A673 (cell line): ENCODE data around the gene SH3GL3. TPM values are rescaled to one million over a fixed set of nuclear protein-coding genes. Genes with fewer than 3 reads are reported as not detected.

ENCODE experiments used
- Bru-seq: library from RNA; stranded (reverse); fragments of 400-500 nt; gene quantifications from one replicate; lab custom pipeline; 2021; lab: Mats Ljungman, UMichigan
- BruChase-seq, 2 experiments: library from RNA; stranded (reverse); fragments of 400-500 nt; gene quantifications; one replicate each; lab custom pipeline; 2021; lab: Mats Ljungman, UMichigan
- BruUV-seq: library from RNA; stranded (reverse); fragments of 400-500 nt; replicated peaks from 2 replicates; lab custom pipeline; 2021; lab: Mats Ljungman, UMichigan
- CTCF ChIA-PET: fragments of 300-600 bp; sonication (Branson Sonifier 250); formaldehyde crosslinking; loops from one replicate; lab custom pipeline; 2022; ENCODE audit warnings: antibody characterized with exemption; lab: Charles Lee
- POLR2A ChIA-PET: fragments of 300-600 bp; sonication (Branson Sonifier 250); formaldehyde crosslinking; loops from one replicate; lab custom pipeline; 2022; ENCODE audit warnings: antibody characterized with exemption; ENCODE audit not compliant: low non-redundant PET; lab: Charles Lee
- DNase-seq: peaks from one replicate; pipeline ENCODE4 v3.0.0-alpha.2; 2015; ENCODE audit warnings: low spot score
- H3K27ac ChIP-seq: fragments of 200-600 bp; sonication (generic); 2 replicates; pipeline ENCODE4 v1.5.1; 2016; ENCODE audit warnings: mixed run types, low read depth, mild to moderate bottlenecking, mixed read lengths, antibody characterized with exemption, low read length; ENCODE audit not compliant: poor library complexity, severe bottlenecking
- H3K27me3 ChIP-seq: fragments of 200-600 bp; sonication (generic); replicated peaks from 2 replicates; pipeline ENCODE4 v1.6.1; 2017; ENCODE audit warnings: mixed run types, low read depth, mild to moderate bottlenecking, mixed read lengths, antibody characterized with exemption, low read length; ENCODE audit not compliant: insufficient read depth, poor library complexity
- H3K36me3 ChIP-seq: fragments of 200-600 bp; sonication (generic); 2 replicates; pipeline ENCODE4 v1.6.1; 2016; ENCODE audit warnings: mixed run types, mild to moderate bottlenecking, mixed read lengths, antibody characterized with exemption, low read length; ENCODE audit not compliant: insufficient read depth, poor library complexity, severe bottlenecking
- H3K4me1 ChIP-seq: fragments of 200-600 bp; sonication (generic); 2 replicates; pipeline ENCODE4 v1.6.1; 2017; ENCODE audit warnings: mixed run types, mild to moderate bottlenecking, mixed read lengths, antibody characterized with exemption, low read length; ENCODE audit not compliant: insufficient read depth, poor library complexity, severe bottlenecking
- H3K4me3 ChIP-seq: fragments of 200-600 bp; sonication (generic); 2 replicates; pipeline ENCODE4 v1.5.1; 2016; ENCODE audit warnings: low read depth, mixed run types, mild to moderate bottlenecking, mixed read lengths, low read length; ENCODE audit not compliant: poor library complexity, severe bottlenecking
- H3K9me3 ChIP-seq: fragments of 200-600 bp; sonication (generic); 2 replicates; pipeline ENCODE4 v1.6.1; 2016; ENCODE audit warnings: mixed run types, low read depth, mild to moderate bottlenecking, mixed read lengths, antibody characterized with exemption, low read length; ENCODE audit not compliant: poor library complexity, severe bottlenecking
- EZH2 ChIP-seq: fragments of 200-600 bp; sonication (generic); IDR thresholded peaks from 2 replicates; pipeline ENCODE4 v1.6.1; 2017; ENCODE audit warnings: borderline replicate concordance, low read depth, mild to moderate bottlenecking, mixed read lengths, antibody characterized with exemption, low read length; ENCODE audit not compliant: poor library complexity, severe bottlenecking
- intact Hi-C: fragments of 100-400 bp; cut with micrococcal nuclease; formaldehyde crosslinking; loops from one replicate; pipeline ENCODE4 v1.10.0; 2022; ENCODE audit not compliant: unreplicated experiment
- long read RNA-seq: library from polyadenylated mRNA; stranded (forward); transcript quantifications from one replicate; pipeline ENCODE4 v2.0.0, GENCODE V29; 2022
- total RNA-seq: library from RNA; stranded (reverse); gene quantifications from 2 replicates; pipeline ENCODE4 v1.2.3, GENCODE V29; 2021
- TF ChIP-seq, protein P1 (sequence below): fragments of 300-800, 200-600 bp; sonication (generic); conservative IDR thresholded peaks from 2 replicates; pipeline ENCODE4 v1.5.1; 2017; ENCODE audit warnings: low read depth, mild to moderate bottlenecking, antibody characterized with exemption, low read length, moderate library complexity, mixed read lengths

SH3GL3 gene
- 25.6 and 32.1 TPM in 2 replicates for total RNA-seq
- Bru-seq, nascent RNA: percentile 82 among the genes with signal in this experiment
- percentile 90 among the genes with signal in this experiment for BruChase-seq, experiment 1, labeled RNA remaining after a 2-hour chase
- BruChase-seq, experiment 2, labeled RNA remaining after a 6-hour chase: percentile 78 among the genes with signal in this experiment
- long read RNA-seq, transcript SH3GL3-205 (9 exons, 1,647 nt): minor isoform, 9 of 125 reads
- long read RNA-seq, transcript SH3GL3-202 (9 exons, 1,806 nt): major isoform, 92 of 125 reads
- long read RNA-seq, partial matches to known transcripts: 3 of 125 reads
- long read RNA-seq, other reads (novel, unspliced or antisense): 21 of 125 reads

DNA sequence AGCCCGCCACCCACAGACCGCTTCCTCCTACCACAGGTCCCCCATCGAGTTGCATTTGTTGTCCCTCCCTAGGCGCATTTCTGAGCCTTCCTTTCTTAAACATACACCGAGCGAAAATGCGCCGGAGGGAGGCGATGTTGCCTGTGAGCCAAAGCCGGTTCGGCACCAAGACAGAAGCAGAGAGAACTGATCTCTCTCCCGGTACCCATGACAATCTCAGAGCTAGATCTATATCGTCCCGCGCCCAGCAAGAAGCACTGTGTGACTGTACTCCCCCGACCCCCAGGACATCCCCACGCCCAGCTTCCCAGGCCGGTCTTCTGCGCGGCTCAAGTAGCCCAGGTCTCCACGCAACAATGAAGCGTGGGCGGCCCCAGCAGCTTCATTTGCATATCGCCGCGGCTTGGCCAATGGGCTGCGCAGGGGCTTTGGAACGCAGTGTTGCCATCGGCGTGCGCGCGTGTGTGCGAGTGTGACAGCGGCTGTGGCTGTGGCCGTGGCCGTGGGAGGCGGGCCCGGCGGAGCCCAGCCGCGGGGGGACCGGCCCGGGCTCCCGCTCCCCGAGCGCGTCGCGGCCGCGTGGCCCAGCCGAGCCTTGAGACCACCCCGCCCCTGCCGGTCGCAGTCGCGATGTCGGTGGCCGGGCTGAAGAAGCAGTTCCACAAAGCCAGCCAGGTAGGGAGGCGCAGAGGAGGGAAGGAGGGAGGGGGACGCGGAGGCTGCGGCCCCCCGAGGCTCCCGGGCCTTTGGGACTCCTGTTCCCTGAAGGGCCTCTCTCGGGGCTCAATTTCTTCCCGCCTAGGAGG is at the start of gene SH3GL3:
TSS of gene SH3GL3 (plus strand) at position 438 of the 806 bp plus-strand sequence. CDS start at position 631, 193 bp downstream.
- no peaks in the 10 kb centered on the region for H3K27me3 ChIP-seq
- TF ChIP-seq, protein P1, sequence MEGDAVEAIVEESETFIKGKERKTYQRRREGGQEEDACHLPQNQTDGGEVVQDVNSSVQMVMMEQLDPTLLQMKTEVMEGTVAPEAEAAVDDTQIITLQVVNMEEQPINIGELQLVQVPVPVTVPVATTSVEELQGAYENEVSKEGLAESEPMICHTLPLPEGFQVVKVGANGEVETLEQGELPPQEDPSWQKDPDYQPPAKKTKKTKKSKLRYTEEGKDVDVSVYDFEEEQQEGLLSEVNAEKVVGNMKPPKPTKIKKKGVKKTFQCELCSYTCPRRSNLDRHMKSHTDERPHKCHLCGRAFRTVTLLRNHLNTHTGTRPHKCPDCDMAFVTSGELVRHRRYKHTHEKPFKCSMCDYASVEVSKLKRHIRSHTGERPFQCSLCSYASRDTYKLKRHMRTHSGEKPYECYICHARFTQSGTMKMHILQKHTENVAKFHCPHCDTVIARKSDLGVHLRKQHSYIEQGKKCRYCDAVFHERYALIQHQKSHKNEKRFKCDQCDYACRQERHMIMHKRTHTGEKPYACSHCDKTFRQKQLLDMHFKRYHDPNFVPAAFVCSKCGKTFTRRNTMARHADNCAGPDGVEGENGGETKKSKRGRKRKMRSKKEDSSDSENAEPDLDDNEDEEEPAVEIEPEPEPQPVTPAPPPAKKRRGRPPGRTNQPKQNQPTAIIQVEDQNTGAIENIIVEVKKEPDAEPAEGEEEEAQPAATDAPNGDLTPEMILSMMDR: peak; percentile 73
- TF ChIP-seq EZH2: no peak
- POLR2A ChIA-PET: interaction anchor here (0.5 to 1.0 kb wide), 2 partner anchors 13 to 111 kb away, joined by 3 to 9 read pairs; no protein-coding TSS in a partner anchor
- H3K9me3 ChIP-seq: no peaks in the 10 kb centered on the region
- intact Hi-C loops: no loop called here
- CTCF ChIA-PET: interaction anchor here (1.0 to 2.3 kb wide), 4 partner anchors 113 to 199 kb away, joined by 3 to 13 read pairs (median 6); no protein-coding TSS in a partner anchor
- no TSS peak for BruUV-seq
- H3K36me3 ChIP-seq: no peaks in the 10 kb centered on the region
- peak within 1 kb of the TSS; percentile 63 for H3K4me3 ChIP-seq
- DNase-seq: peak; percentile 93
- peaks cover 4% of the 10 kb centered on the region for H3K4me1 ChIP-seq
- peak within 1 kb of the TSS; percentile 54 for H3K27ac ChIP-seq

DNA sequence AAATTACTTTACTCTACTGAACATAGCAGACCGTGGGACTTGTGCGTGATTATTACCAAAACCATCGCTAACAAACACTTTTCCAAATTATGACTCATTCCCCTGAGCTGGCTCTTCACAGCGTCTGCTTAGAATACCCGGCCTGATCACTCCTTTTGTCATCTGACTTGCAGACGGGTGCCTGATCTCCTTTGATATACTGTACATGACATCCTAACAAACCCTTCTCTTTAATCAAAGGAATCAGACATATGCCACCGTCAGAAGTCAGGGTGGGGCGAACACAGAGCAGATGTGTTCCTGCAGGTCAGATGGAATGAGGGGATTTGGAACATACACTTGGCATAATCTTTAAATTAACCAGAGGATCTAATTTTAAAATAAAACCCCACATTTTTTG is 48.5 kb upstream of the SH3GL3 start:
- H3K36me3 ChIP-seq: no peaks in the 10 kb centered on the region
- H3K27ac ChIP-seq: no peak overlapping the region
- POLR2A ChIA-PET: no interaction called here
- intact Hi-C loops: no loop called here
- no peak overlapping the region for H3K4me3 ChIP-seq
- CTCF ChIA-PET: no interaction called here
- no peaks in the 10 kb centered on the region for H3K4me1 ChIP-seq
- no peaks in the 10 kb centered on the region for H3K9me3 ChIP-seq
- no TSS peak for BruUV-seq
- DNase-seq: peak; percentile 11
- TF ChIP-seq, protein P1: no peak
- TF ChIP-seq EZH2: no peak
- no peaks in the 10 kb centered on the region for H3K27me3 ChIP-seq

- BruUV-seq: no TSS peak
- no peak for TF ChIP-seq EZH2
- TF ChIP-seq, protein P1: no peak
- Histone ChIP-seq H3K27ac (no peak overlapping the region), H3K4me3 (no peak overlapping the region), H3K27me3 (no peaks in the 10 kb centered on the region), H3K9me3 (no peaks in the 10 kb centered on the region), H3K36me3 (no peaks in the 10 kb centered on the region), H3K4me1 (no peaks in the 10 kb centered on the region)
- DNase-seq: peak; percentile 23
- intact Hi-C loops: no loop called here
- ChIA-PET POLR2A (no interaction called here), CTCF (no interaction called here)
Measured at GRCh38 chr15:83404121-83404520, 43.0 kb upstream of the SH3GL3 start.
